DOHH2 (cell line): ENCODE results near the gene PIGB.
A peak's percentile ranks its signal among the peaks of the same experiment; 100 is the strongest.

Experiments
- H3F3A ChIP-seq: fragments of 200-600 bp; sonication (generic), shearing (Covaris generic); 2 replicates; pipeline ENCODE4 v1.6.0; 2016; ENCODE audit warnings: antibody characterized with exemption, mild to moderate bottlenecking; ENCODE audit not compliant: control insufficient read depth, insufficient read depth
- H3K27ac ChIP-seq: fragments of 200-600 bp; sonication (generic); 2 replicates; pipeline ENCODE4 v1.5.1; 2014; ENCODE audit warnings: low read depth, mild to moderate bottlenecking, low read length, moderate library complexity
- H3K27me3 ChIP-seq: fragments of 200-600 bp; sonication (generic); 2 replicates; pipeline ENCODE4 v1.6.1; 2014; ENCODE audit warnings: mild to moderate bottlenecking, low read length, mixed read lengths; ENCODE audit not compliant: control insufficient read depth
- H3K36me3 ChIP-seq: fragments of 200-600 bp; sonication (generic); 2 replicates; pipeline ENCODE4 v1.6.1; 2014; ENCODE audit warnings: mild to moderate bottlenecking, low read length, moderate library complexity, mixed read lengths; ENCODE audit not compliant: control insufficient read depth
- H3K4me1 ChIP-seq: fragments of 200-600 bp; sonication (generic); 2 replicates; pipeline ENCODE4 v1.6.1; 2014; ENCODE audit warnings: mild to moderate bottlenecking, low read length, mixed read lengths; ENCODE audit not compliant: control insufficient read depth
- H3K4me2 ChIP-seq: fragments of 200-600 bp; sonication (generic); 2 replicates; pipeline ENCODE4 v1.6.0; 2014; ENCODE audit warnings: mild to moderate bottlenecking, low read length, moderate library complexity
- H3K4me3 ChIP-seq: fragments of 200-600 bp; sonication (generic); 2 replicates; pipeline ENCODE4 v1.5.1; 2014; ENCODE audit warnings: mild to moderate bottlenecking, low read length, mixed read lengths
- H3K79me2 ChIP-seq: fragments of 200-600 bp; sonication (generic); 2 replicates; pipeline ENCODE4 v1.6.1; 2014; ENCODE audit warnings: mild to moderate bottlenecking, low read length, mixed read lengths; ENCODE audit not compliant: control insufficient read depth
- H3K9me2 ChIP-seq: fragments of 200-600 bp; sonication (generic); replicated peaks from 2 replicates; pipeline ENCODE4 v1.6.1; 2014; ENCODE audit warnings: mild to moderate bottlenecking, low read length, mixed read lengths; ENCODE audit not compliant: control insufficient read depth
- H3K9me3 ChIP-seq: fragments of 200-600 bp; sonication (generic); 2 replicates; pipeline ENCODE4 v1.6.1; 2014; ENCODE audit warnings: antibody characterized with exemption, low read length, mixed read lengths; ENCODE audit not compliant: control insufficient read depth, insufficient read depth
- H4K20me1 ChIP-seq: fragments of 200-600 bp; sonication (generic); 2 replicates; pipeline ENCODE4 v1.6.0; 2014; ENCODE audit warnings: low read depth, mild to moderate bottlenecking, antibody characterized with exemption, low read length, moderate library complexity; ENCODE audit not compliant: control insufficient read depth, insufficient read depth
- EZH2phosphoT487 ChIP-seq: fragments of 200-600 bp; sonication (generic); IDR thresholded peaks from 2 replicates; pipeline ENCODE4 v1.6.1; 2017; ENCODE audit warnings: borderline replicate concordance, mild to moderate bottlenecking, antibody characterized with exemption, low read length, moderate library complexity, mixed read lengths
- TF ChIP-seq, protein P1 (sequence below): fragments of 200-600 bp; sonication (generic); IDR thresholded peaks from one replicate; pipeline ENCODE4 v1.5.1; 2014; ENCODE audit warnings: antibody characterized with exemption, mild to moderate bottlenecking, low read depth, low read length; ENCODE audit not compliant: poor library complexity, severe bottlenecking

The PIGB gene

DNA sequence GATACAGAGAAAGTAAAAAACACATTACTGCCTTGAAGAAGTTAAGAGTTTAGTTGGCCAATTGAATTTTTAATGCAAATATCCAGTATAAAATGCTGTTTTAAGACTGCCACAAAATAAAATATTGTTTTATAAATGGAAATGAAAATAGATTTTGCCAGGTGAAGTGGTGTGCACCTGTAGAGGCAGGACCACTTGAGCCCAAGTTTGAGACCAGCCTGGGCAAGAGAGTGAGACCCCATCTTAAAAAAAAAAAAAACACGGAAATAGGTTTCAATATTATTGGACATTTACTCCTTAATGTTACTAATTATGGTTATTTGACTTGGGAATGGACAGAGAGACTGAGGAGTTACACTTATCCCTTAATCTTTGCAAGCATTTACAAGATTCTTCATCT lies 1.9 kb downstream of the PIGB start:
- peaks cover 49% of the 10 kb centered on the region for H3K79me2 ChIP-seq
- H3K4me3 ChIP-seq = peak overlapping the region; percentile 99; the same call in 1 of the 2 replicates
- H3K4me2 ChIP-seq = peak overlapping the region; percentile 80
- H3K9me3 ChIP-seq = no peaks in the 10 kb centered on the region
- H3K36me3 ChIP-seq = peaks cover 17% of the 10 kb centered on the region
- 0 out of 2 replicates have a peak, but pooled peaks cover 6% of the 10 kb centered on the region for H3F3A ChIP-seq
- H3K9me2 ChIP-seq = no peaks in the 10 kb centered on the region
- peaks cover 35% of the 10 kb centered on the region for H3K4me1 ChIP-seq
- no peaks in the 10 kb centered on the region for H3K27me3 ChIP-seq
- no peak overlapping the region for H3K27ac ChIP-seq
- no peaks in the 10 kb centered on the region for H4K20me1 ChIP-seq
- TF ChIP-seq EZH2phosphoT487 = no peak
- TF ChIP-seq, protein P1, sequence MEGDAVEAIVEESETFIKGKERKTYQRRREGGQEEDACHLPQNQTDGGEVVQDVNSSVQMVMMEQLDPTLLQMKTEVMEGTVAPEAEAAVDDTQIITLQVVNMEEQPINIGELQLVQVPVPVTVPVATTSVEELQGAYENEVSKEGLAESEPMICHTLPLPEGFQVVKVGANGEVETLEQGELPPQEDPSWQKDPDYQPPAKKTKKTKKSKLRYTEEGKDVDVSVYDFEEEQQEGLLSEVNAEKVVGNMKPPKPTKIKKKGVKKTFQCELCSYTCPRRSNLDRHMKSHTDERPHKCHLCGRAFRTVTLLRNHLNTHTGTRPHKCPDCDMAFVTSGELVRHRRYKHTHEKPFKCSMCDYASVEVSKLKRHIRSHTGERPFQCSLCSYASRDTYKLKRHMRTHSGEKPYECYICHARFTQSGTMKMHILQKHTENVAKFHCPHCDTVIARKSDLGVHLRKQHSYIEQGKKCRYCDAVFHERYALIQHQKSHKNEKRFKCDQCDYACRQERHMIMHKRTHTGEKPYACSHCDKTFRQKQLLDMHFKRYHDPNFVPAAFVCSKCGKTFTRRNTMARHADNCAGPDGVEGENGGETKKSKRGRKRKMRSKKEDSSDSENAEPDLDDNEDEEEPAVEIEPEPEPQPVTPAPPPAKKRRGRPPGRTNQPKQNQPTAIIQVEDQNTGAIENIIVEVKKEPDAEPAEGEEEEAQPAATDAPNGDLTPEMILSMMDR = no peak

GRCh38 chr15:55322467-55322866 lies 3.4 kb downstream of the PIGB start:
- Histone ChIP-seq H3K4me3 (no peak overlapping the region), H3K27ac (no peak overlapping the region), H3K9me3 (no peaks in the 10 kb centered on the region), H3K9me2 (no peaks in the 10 kb centered on the region), H3K36me3 (peaks cover 12% of the 10 kb centered on the region), H3K4me2 (no peak overlapping the region), H3K79me2 (peaks cover 38% of the 10 kb centered on the region), H4K20me1 (no peaks in the 10 kb centered on the region), H3K27me3 (no peaks in the 10 kb centered on the region), H3K4me1 (peaks cover 28% of the 10 kb centered on the region), H3F3A (0 out of 2 replicates have a peak, but pooled peaks cover 6% of the 10 kb centered on the region)
- TF ChIP-seq, protein P1 = no peak
- TF ChIP-seq EZH2phosphoT487 = no peak

- Histone ChIP-seq H3K4me3 (no peak overlapping the region), H3F3A (no peaks in the 10 kb centered on the region), H3K4me2 (no peak overlapping the region), H3K4me1 (peaks cover 8% of the 10 kb centered on the region), H3K27me3 (no peaks in the 10 kb centered on the region), H4K20me1 (no peaks in the 10 kb centered on the region), H3K9me2 (no peaks in the 10 kb centered on the region), H3K9me3 (no peaks in the 10 kb centered on the region), H3K79me2 (no peaks in the 10 kb centered on the region), H3K36me3 (peaks cover 19% of the 10 kb centered on the region), H3K27ac (no peak overlapping the region)
- TF ChIP-seq, protein P1 = no peak
- no peak for TF ChIP-seq EZH2phosphoT487
Observed at GRCh38 chr15:55327387-55327786, 8.4 kb downstream of the PIGB start.

DNA sequence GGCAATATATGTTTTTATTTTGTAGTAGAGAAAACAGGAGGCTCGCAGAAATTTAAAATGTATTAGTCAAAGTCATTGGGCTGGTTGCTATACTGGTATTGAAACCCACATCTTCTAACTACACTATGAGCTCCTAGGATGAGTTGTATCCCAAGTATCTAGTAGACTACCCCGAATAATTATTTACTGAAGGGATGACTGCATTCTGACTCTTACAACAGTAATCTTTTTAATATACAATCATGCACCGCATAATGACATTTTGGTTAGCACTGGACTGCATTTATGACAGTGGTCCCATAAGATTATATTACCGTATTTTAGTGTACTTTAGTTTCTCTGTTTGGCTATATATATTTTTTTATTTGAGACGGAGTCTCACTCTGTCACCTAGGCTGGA lies 15.3 kb downstream of the PIGB start:
- no peak overlapping the region for H3K4me2 ChIP-seq
- H3K36me3 ChIP-seq = peaks cover 40% of the 10 kb centered on the region
- no peaks in the 10 kb centered on the region for H3K79me2 ChIP-seq
- no peaks in the 10 kb centered on the region for H3F3A ChIP-seq
- no peak overlapping the region for H3K4me3 ChIP-seq
- H3K27me3 ChIP-seq = no peaks in the 10 kb centered on the region
- no peaks in the 10 kb centered on the region for H4K20me1 ChIP-seq
- no peaks in the 10 kb centered on the region for H3K4me1 ChIP-seq
- no peak overlapping the region for H3K27ac ChIP-seq
- H3K9me3 ChIP-seq = no peaks in the 10 kb centered on the region
- H3K9me2 ChIP-seq = no peaks in the 10 kb centered on the region
- TF ChIP-seq, protein P1 = no peak
- TF ChIP-seq EZH2phosphoT487 = no peak
